Measurements from ENCODE around the gene SLC22A31. TPM values are rescaled to one million over a fixed set of nuclear protein-coding genes. Genes with fewer than 3 reads are reported as not detected.

SLC22A31 gene
- total RNA-seq, 4 donors from 2014 or later, result 0.97 to 2.2 (median 1.7) TPM

GRCh38 chr16:89219365-89219764, 19.0 kb upstream of the SLC22A31 start:
- intact Hi-C loops (cut with DNase I; ENCODE audit: low total_unique reads), result no loop called here
- TF ChIP-seq POLR2A (IDR thresholded peaks at IDR 0.05), result no peak
- TF ChIP-seq CTCF (IDR thresholded peaks at IDR 0.05), result no peak
- no peak for DNase-seq (ENCODE audit: low spot score in 2 of 2)
- H3K4me3 ChIP-seq (ENCODE audit: low read depth, poor library complexity, severe bottlenecking), result no peak overlapping the region
- WGBS, 2 donors, result 72 to 74% methylated on average over 5 of the region's 5 CpGs

- intact Hi-C loops (cut with DNase I; ENCODE audit: low total_unique reads), result no loop called here
- peak within 1 kb of the TSS; percentile 66 for H3K4me3 ChIP-seq (ENCODE audit: low read depth, poor library complexity, severe bottlenecking)
- DNase-seq (ENCODE audit: low spot score in 2 of 2), result peak; percentile 74 to 96
- no peak for TF ChIP-seq CTCF (IDR thresholded peaks at IDR 0.05)
- no peak for TF ChIP-seq POLR2A (IDR thresholded peaks at IDR 0.05)
- WGBS, 2 donors, result 0 to 1% methylated on average over 43 to 89 of the region's 91 CpGs
Observed at GRCh38 chr16:89217388-89218191, 17.3 kb upstream of the SLC22A31 start, which contains the start of gene ZNF778. TSS of gene ZNF778 (plus strand) at chr16:89217703. CDS start at chr16:89221128, 3,425 bp downstream.

GRCh38 chr16:89217138-89217387, 16.7 kb upstream of the SLC22A31 start:
- TF ChIP-seq POLR2A (IDR thresholded peaks at IDR 0.05) (no peak), CTCF (IDR thresholded peaks at IDR 0.05) (no peak)
- no peak for DNase-seq (ENCODE audit: low spot score in 2 of 2)
- intact Hi-C loops (cut with DNase I; ENCODE audit: low total_unique reads), result no loop called here
- peak overlapping the region; percentile 66 for H3K4me3 ChIP-seq (ENCODE audit: low read depth, poor library complexity, severe bottlenecking)
- WGBS, 2 donors, result 0 to 2% methylated on average over 11 of the region's 11 CpGs

- WGBS, 2 donors, result 2% methylated on average over 25 of the region's 25 CpGs
- DNase-seq (ENCODE audit: low spot score in 2 of 2), result peak; percentile 80 to 95
- intact Hi-C loops (cut with DNase I; ENCODE audit: low total_unique reads), result no loop called here
- TF ChIP-seq CTCF (IDR thresholded peaks at IDR 0.05) (peak in 1 of 3 donors; percentile 20), POLR2A (IDR thresholded peaks at IDR 0.05) (no peak)
- H3K4me3 ChIP-seq (ENCODE audit: low read depth, poor library complexity, severe bottlenecking), result peak overlapping the region; percentile 66
Observed at GRCh38 chr16:89216315-89217137, 16.2 kb upstream of the SLC22A31 start.

- TF ChIP-seq POLR2A (IDR thresholded peaks at IDR 0.05) (no peak), CTCF (IDR thresholded peaks at IDR 0.05) (no peak)
- intact Hi-C loops (cut with DNase I; ENCODE audit: low total_unique reads), result loop anchor here (5.0 kb wide), 1 partner anchor 464 kb away; no protein-coding TSS in a partner anchor
- no peak for DNase-seq (ENCODE audit: low spot score in 2 of 2)
- no peak overlapping the region for H3K4me3 ChIP-seq (ENCODE audit: low read depth, poor library complexity, severe bottlenecking)
- 55 to 60% methylated on average over 11 to 15 of the region's 15 CpGs for WGBS, 2 donors
Observed at GRCh38 chr16:89210904-89211515, 10.7 kb upstream of the SLC22A31 start.

Measured in lower leg skin (tissue), 4 donors.